DMS153 treated with DMSO at 0.1 percent for 48 hours (cell line): ENCODE results near the gene LRP11.
A peak's percentile ranks its signal among the peaks of the same experiment; 100 is the strongest.
"Not testable (repeated sequence)": the region's sequence is repeated elsewhere in the genome, so short reads cannot be mapped to it uniquely, and the experiment has no call there.

Experiments used
- DNase-seq: peaks from one replicate; lab custom pipeline; 2025; ENCODE audit not compliant: unreplicated experiment; lab: John Stamatoyannopoulos, UW

LRP11 gene

GRCh38 chr6:149851461-149852110, 12.6 kb downstream of the LRP11 start:
- DNase-seq = no peak

- not testable (repeated sequence) for DNase-seq
These were observed 15.8 kb downstream of the LRP11 start for GRCh38 chr6:149848343-149848742.

- no peak for DNase-seq
These were observed 16.3 kb downstream of the LRP11 start for GRCh38 chr6:149847939-149848267.

- DNase-seq = no peak
These were observed 17.8 kb downstream of the LRP11 start for GRCh38 chr6:149846321-149846720.

GRCh38 chr6:149845549-149845948, 18.6 kb downstream of the LRP11 start:
- no peak for DNase-seq

- DNase-seq = no peak
These were observed 19.7 kb downstream of the LRP11 start for GRCh38 chr6:149844480-149844879.

GRCh38 chr6:149844036-149844435, 20.1 kb downstream of the LRP11 start:
- DNase-seq = not testable (repeated sequence)

GRCh38 chr6:149843051-149843633, 21.0 kb downstream of the LRP11 start:
- DNase-seq = no peak

GRCh38 chr6:149842331-149842730, 21.8 kb downstream of the LRP11 start:
- no peak for DNase-seq

- DNase-seq = peak; percentile 100
These were observed 23.6 kb downstream of the LRP11 start for GRCh38 chr6:149840345-149841075.

GRCh38 chr6:149834513-149835481, 29.4 kb downstream of the LRP11 start:
- DNase-seq = peak; percentile 13

- DNase-seq = no peak
These were observed 30.5 kb downstream of the LRP11 start for GRCh38 chr6:149833651-149834050.

GRCh38 chr6:149831308-149831820, 32.8 kb downstream of the LRP11 start:
- no peak for DNase-seq

GRCh38 chr6:149830731-149831307, 33.3 kb downstream of the LRP11 start:
- no peak for DNase-seq

GRCh38 chr6:149825292-149825691, 38.9 kb downstream of the LRP11 start:
- no peak for DNase-seq

- DNase-seq = no peak
These were observed 41.1 kb downstream of the LRP11 start for GRCh38 chr6:149823013-149823412.

GRCh38 chr6:149821492-149821891, 42.7 kb downstream of the LRP11 start:
- DNase-seq = no peak

- no peak for DNase-seq
These were observed 43.7 kb downstream of the LRP11 start for GRCh38 chr6:149820506-149820905.

GRCh38 chr6:149815788-149816187, 48.4 kb downstream of the LRP11 start:
- DNase-seq = no peak

GRCh38 chr6:149813351-149813750, 50.8 kb downstream of the LRP11 start:
- no peak for DNase-seq

- no peak for DNase-seq
These were observed 54.4 kb downstream of the LRP11 start for GRCh38 chr6:149809798-149810197.
